Liver (tissue), 9 donors: ENCODE measurements around the gene ADH1C. TPM values are rescaled to one million over a fixed set of nuclear protein-coding genes. Genes with fewer than 3 reads are reported as not detected.

Experiments
- DNase-seq: peaks from one replicate; pipeline ENCODE4 v3.0.0-alpha.2; 2017; ENCODE audit warnings: low spot score
- H3K27ac ChIP-seq, 2 donors: one replicate each; pipeline ENCODE4 v1.7.0; 2013; ENCODE audit warnings: inconsistent platforms in 2 of 2, low read length in 2 of 2, control low read depth in 1 of 2, low read depth in 1 of 2, mild to moderate bottlenecking in 1 of 2
- H3K27me3 ChIP-seq, 4 donors: one replicate each; pipeline versions ENCODE4 v1.6.1 to v1.7.0; 2013; ENCODE audit warnings: low read length in 3 of 4, inconsistent platforms in 1 of 4, mild to moderate bottlenecking in 1 of 4, moderate library complexity in 1 of 4; ENCODE audit not compliant: control insufficient read depth in 4 of 4, insufficient read depth in 4 of 4
- H3K36me3 ChIP-seq, 4 donors: one replicate each; pipeline versions ENCODE4 v1.6.1 to v1.7.0; 2013; ENCODE audit warnings: low read length in 3 of 4, mild to moderate bottlenecking in 3 of 4, low read depth in 1 of 4, moderate library complexity in 1 of 4; ENCODE audit not compliant: control insufficient read depth in 4 of 4, insufficient read depth in 3 of 4
- H3K4me1 ChIP-seq, 4 donors: one replicate each; pipeline versions ENCODE4 v1.6.1 to v1.7.0; 2013; ENCODE audit warnings: low read length in 3 of 4, mild to moderate bottlenecking in 3 of 4, moderate library complexity in 1 of 4; ENCODE audit not compliant: control insufficient read depth in 4 of 4, insufficient read depth in 4 of 4
- H3K4me3 ChIP-seq, 3 donors: one replicate each; pipeline versions ENCODE4 v1.6.1 to v1.7.0; 2013; ENCODE audit warnings: low read length in 3 of 3, control low read depth in 1 of 3, low read depth in 1 of 3, mild to moderate bottlenecking in 1 of 3
- H3K9ac ChIP-seq, 2 donors: one replicate each; pipeline ENCODE4 v1.7.0; 2013; ENCODE audit warnings: low read length in 2 of 2, mild to moderate bottlenecking in 2 of 2, moderate library complexity in 2 of 2, control low read depth in 1 of 2, low read depth in 1 of 2
- H3K9me3 ChIP-seq, 4 donors: one replicate each; pipeline versions ENCODE4 v1.6.1 to v1.7.0; 2013; ENCODE audit warnings: low read length in 3 of 4; ENCODE audit not compliant: control insufficient read depth in 4 of 4
- ATF3 ChIP-seq: IDR thresholded peaks from 2 replicates; pipeline ENCODE4 v1.6.1; 2016; ENCODE audit warnings: antibody characterized with exemption
- CTCF ChIP-seq: fragments of 150-350 bp; IDR thresholded peaks from 2 replicates; pipeline ENCODE4 v1.5.1; 2017; ENCODE audit warnings: improper control_type of control experiment, low read depth, low read length; ENCODE audit not compliant: missing input control
- EGR1 ChIP-seq, 2 donors: IDR thresholded peaks; 2 replicates each; pipeline ENCODE4 v1.6.1; 2016 to 2018; ENCODE audit warnings: antibody characterized with exemption in 2 of 2, low read depth in 2 of 2
- FOXA1 ChIP-seq: IDR thresholded peaks from 2 replicates; pipeline ENCODE4 v1.6.1; 2016; ENCODE audit warnings: antibody characterized with exemption
- FOXA2 ChIP-seq: IDR thresholded peaks from 2 replicates; pipeline ENCODE4 v1.6.1; 2016; ENCODE audit warnings: antibody characterized with exemption
- GABPA ChIP-seq, 2 donors: IDR thresholded peaks in 1 of 2; conservative IDR thresholded peaks in 1 of 2; 2 replicates each; pipeline ENCODE4 v1.6.1; 2016; ENCODE audit warnings: antibody characterized with exemption in 2 of 2, mild to moderate bottlenecking in 1 of 2, moderate library complexity in 1 of 2
- HNF4A ChIP-seq, 2 donors: conservative IDR thresholded peaks; 2 replicates each; pipeline ENCODE4 v1.6.1; 2016; ENCODE audit warnings: antibody characterized with exemption in 2 of 2, mild to moderate bottlenecking in 2 of 2
- HNF4G ChIP-seq: IDR thresholded peaks from 2 replicates; pipeline ENCODE4 v1.6.1; 2016; ENCODE audit warnings: antibody characterized with exemption
- JUND ChIP-seq, 2 donors: IDR thresholded peaks; 2 replicates each; pipeline ENCODE4 v1.6.1; 2016; ENCODE audit warnings: antibody characterized with exemption in 2 of 2
- MAX ChIP-seq: IDR thresholded peaks from 2 replicates; pipeline ENCODE4 v1.6.1; 2016; ENCODE audit warnings: antibody characterized with exemption
- REST ChIP-seq: IDR thresholded peaks from 2 replicates; pipeline ENCODE4 v1.6.1; 2016; ENCODE audit warnings: antibody characterized with exemption, mild to moderate bottlenecking
- RXRA ChIP-seq, 2 donors: IDR thresholded peaks; 2 replicates each; pipeline ENCODE4 v1.6.1; 2017 to 2018; ENCODE audit warnings: antibody characterized with exemption in 2 of 2, mild to moderate bottlenecking in 1 of 2
- SP1 ChIP-seq: IDR thresholded peaks from 2 replicates; pipeline ENCODE4 v1.6.1; 2018; ENCODE audit warnings: antibody characterized with exemption, mild to moderate bottlenecking
- TAF1 ChIP-seq: conservative IDR thresholded peaks from 2 replicates; pipeline ENCODE4 v1.6.1; 2016; ENCODE audit warnings: antibody characterized with exemption, mild to moderate bottlenecking
- YY1 ChIP-seq: IDR thresholded peaks from 2 replicates; pipeline ENCODE4 v1.6.1; 2016; ENCODE audit warnings: antibody characterized with exemption, mild to moderate bottlenecking
- ZBTB33 ChIP-seq: IDR thresholded peaks from 2 replicates; pipeline ENCODE4 v1.6.1; 2016; ENCODE audit warnings: antibody characterized with exemption
- WGBS: extraction: QIAGEN DNeasy Blood & Tissue Kit; methylation state at CpG from one replicate; pipeline ENCODE4 v1.1.7; 2013; 5-methylcytosine and 5-hydroxymethylcytosine counted together
- polyA plus RNA-seq, 2 donors: library from polyadenylated mRNA; stranded (reverse) in 1 of 2; unstranded in 1 of 2; fragments of 200-250 nt in 1 of 2; fragments of >200 nt in 1 of 2; fragmentation: Nextera tagmentation in 1 of 2; extraction: Ambion mirVana in 1 of 2; gene quantifications; one replicate each; pipeline versions ENCODE4 v1.2.1 to v1.2.3, GENCODE V29; 2013 to 2015
- total RNA-seq, 2 donors: library from RNA; depleted of rRNA; stranded (reverse); fragments of >200 nt; gene quantifications; one replicate each; pipeline ENCODE4 v1.2.3, GENCODE V29; 2014
- donor health status: healthy.
- donor health status: healthy.
- donor health status: healthy.
- donor health status: healthy.
- donor health status: healthy.

Gene ADH1C
- total and polyA plus RNA-seq, 4 donors: 0.84 to 374 (median 81.3) TPM

GRCh38 chr4:99330648-99331047 is 21.9 kb downstream of the ADH1C start:
- H3K4me3 ChIP-seq: no peak overlapping the region
- WGBS: 95% methylated on average over 3 of the region's 3 CpGs
- no peak overlapping the region for H3K27ac ChIP-seq
- no peak for TF ChIP-seq HNF4G
- TF ChIP-seq SP1: no peak
- no peak for TF ChIP-seq YY1
- TF ChIP-seq RXRA (IDR thresholded peaks at IDR 0.05): no peak
- TF ChIP-seq TAF1: no peak
- no peak for TF ChIP-seq MAX
- TF ChIP-seq ZBTB33: no peak
- no peak for TF ChIP-seq ATF3
- no peak for TF ChIP-seq CTCF
- TF ChIP-seq GABPA (IDR thresholded peaks at IDR 0.05 in 1 of 2, conservative IDR thresholded peaks at IDR 0.05 in 1 of 2): no peak
- no peak for TF ChIP-seq FOXA2
- no peak for TF ChIP-seq FOXA1
- TF ChIP-seq EGR1 (IDR thresholded peaks at IDR 0.05; ENCODE audit: low read depth in 2 of 2): no peak
- TF ChIP-seq JUND (IDR thresholded peaks at IDR 0.05): no peak
- TF ChIP-seq HNF4A (conservative IDR thresholded peaks at IDR 0.05): no peak
- no peak for TF ChIP-seq REST
- DNase-seq: no peak
- H3K4me1 ChIP-seq: peaks cover 0 to 15% (median 1%) of the 10 kb centered on the region in 4 donors
- no peaks in the 10 kb centered on the region for H3K36me3 ChIP-seq
- no peak overlapping the region for H3K9ac ChIP-seq
- H3K9me3 ChIP-seq: no peaks in the 10 kb centered on the region
- H3K27me3 ChIP-seq: no peaks in the 10 kb centered on the region

- no peak for TF ChIP-seq MAX
- TF ChIP-seq CTCF: no peak
- TF ChIP-seq REST: no peak
- Histone ChIP-seq H3K9ac (no peak overlapping the region), H3K9me3 (no peaks in the 10 kb centered on the region), H3K36me3 (no peaks in the 10 kb centered on the region), H3K4me1 (peaks cover 0 to 18% (median 7%) of the 10 kb centered on the region in 4 donors), H3K4me3 (no peak overlapping the region), H3K27me3 (no peaks in the 10 kb centered on the region), H3K27ac (no peak overlapping the region)
- no peak for DNase-seq
- 91% methylated on average over 2 of the region's 2 CpGs for WGBS
Measured at GRCh38 chr4:99329876-99330275, 22.7 kb downstream of the ADH1C start.
